ENCODE results near the gene ERBB4. TPM values are rescaled to one million over a fixed set of nuclear protein-coding genes. Genes with fewer than 3 reads are reported as not detected.

ERBB4 gene
- polyA plus RNA-seq, 4 donors: 0.04 to 0.13 TPM; not detected in 2

GRCh38 chr2:211349031-211349430 lies 1189.6 kb downstream of the ERBB4 start:
- DNase-seq (no peak), FAIRE-seq (no peak)

GRCh38 chr2:211347328-211347727 lies 1191.3 kb downstream of the ERBB4 start:
- Histone ChIP-seq H3K9me3 (ENCODE audit: control insufficient read depth in 2 of 2, insufficient read depth in 1 of 2, low read depth in 1 of 2, low read length in 1 of 2) (no peaks in the 10 kb centered on the region), H3K36me3 (ENCODE audit: control insufficient read depth in 3 of 3, insufficient read depth in 2 of 3, low read depth in 1 of 3, low read length in 3 of 3) (no peaks in the 10 kb centered on the region), H3K4me1 (ENCODE audit: control insufficient read depth in 3 of 3, insufficient read depth in 2 of 3, low read depth in 1 of 3, low read length in 2 of 3) (no peaks in the 10 kb centered on the region), H3K27me3 (ENCODE audit: control insufficient read depth in 3 of 3, insufficient read depth in 3 of 3, low read length in 3 of 3) (no peaks in the 10 kb centered on the region), H3K27ac (ENCODE audit: low read depth in 1 of 3, low read length in 2 of 3) (no peak overlapping the region), H3K4me3 (ENCODE audit: low read depth in 1 of 3, low read length in 3 of 3) (peak overlapping the region in 1 of 3 donors; percentile 9)
- DNase-seq: no peak
- 50 to 73% (median 60%) methylated on average over 6 of the region's 6 CpGs for WGBS, 3 donors
- no peak for FAIRE-seq

More at GRCh38 chr2:211349031-211349430, 1189.6 kb downstream of the ERBB4 start:
- Histone ChIP-seq H3K4me3 (ENCODE audit: low read depth in 1 of 3, low read length in 3 of 3) (no peak overlapping the region), H3K9me3 (ENCODE audit: control insufficient read depth in 2 of 2, insufficient read depth in 1 of 2, low read depth in 1 of 2, low read length in 1 of 2) (no peaks in the 10 kb centered on the region), H3K27ac (ENCODE audit: low read depth in 1 of 3, low read length in 2 of 3) (no peak overlapping the region), H3K27me3 (ENCODE audit: control insufficient read depth in 3 of 3, insufficient read depth in 3 of 3, low read length in 3 of 3) (no peaks in the 10 kb centered on the region), H3K36me3 (ENCODE audit: control insufficient read depth in 3 of 3, insufficient read depth in 2 of 3, low read depth in 1 of 3, low read length in 3 of 3) (no peaks in the 10 kb centered on the region), H3K4me1 (ENCODE audit: control insufficient read depth in 3 of 3, insufficient read depth in 2 of 3, low read depth in 1 of 3, low read length in 2 of 3) (no peaks in the 10 kb centered on the region)
- 60 to 69% (median 67%) methylated on average over 2 of the region's 2 CpGs for WGBS, 3 donors

- FAIRE-seq (no peak), DNase-seq (no peak)
- Histone ChIP-seq H3K27ac (ENCODE audit: low read depth in 1 of 3, low read length in 2 of 3) (no peak overlapping the region), H3K4me1 (ENCODE audit: control insufficient read depth in 3 of 3, insufficient read depth in 2 of 3, low read depth in 1 of 3, low read length in 2 of 3) (no peaks in the 10 kb centered on the region), H3K4me3 (ENCODE audit: low read depth in 1 of 3, low read length in 3 of 3) (no peak overlapping the region), H3K27me3 (ENCODE audit: control insufficient read depth in 3 of 3, insufficient read depth in 3 of 3, low read length in 3 of 3) (no peaks in the 10 kb centered on the region), H3K36me3 (ENCODE audit: control insufficient read depth in 3 of 3, insufficient read depth in 2 of 3, low read depth in 1 of 3, low read length in 3 of 3) (no peaks in the 10 kb centered on the region), H3K9me3 (ENCODE audit: control insufficient read depth in 2 of 2, insufficient read depth in 1 of 2, low read depth in 1 of 2, low read length in 1 of 2) (no peaks in the 10 kb centered on the region)
Measured at GRCh38 chr2:211344289-211344688, 1194.3 kb downstream of the ERBB4 start.

- no peak overlapping the region for H3K4me3 ChIP-seq (ENCODE audit: low read depth in 1 of 3, low read length in 3 of 3)
- DNase-seq (no peak), FAIRE-seq (no peak)
- H3K27me3 ChIP-seq (ENCODE audit: control insufficient read depth in 3 of 3, insufficient read depth in 3 of 3, low read length in 3 of 3): no peaks in the 10 kb centered on the region
- H3K36me3 ChIP-seq (ENCODE audit: control insufficient read depth in 3 of 3, insufficient read depth in 2 of 3, low read depth in 1 of 3, low read length in 3 of 3): no peaks in the 10 kb centered on the region
- no peaks in the 10 kb centered on the region for H3K9me3 ChIP-seq (ENCODE audit: control insufficient read depth in 2 of 2, insufficient read depth in 1 of 2, low read depth in 1 of 2, low read length in 1 of 2)
- no peaks in the 10 kb centered on the region for H3K4me1 ChIP-seq (ENCODE audit: control insufficient read depth in 3 of 3, insufficient read depth in 2 of 3, low read depth in 1 of 3, low read length in 2 of 3)
- 6 to 23% (median 19%) methylated on average over 1 of the region's 1 CpG for WGBS, 3 donors
- H3K27ac ChIP-seq (ENCODE audit: low read depth in 1 of 3, low read length in 2 of 3): no peak overlapping the region
Measured at GRCh38 chr2:211333377-211333776, 1205.2 kb downstream of the ERBB4 start.

GRCh38 chr2:211331736-211332135 lies 1206.9 kb downstream of the ERBB4 start:
- FAIRE-seq (no peak), DNase-seq (no peak)
- Histone ChIP-seq H3K4me1 (ENCODE audit: control insufficient read depth in 3 of 3, insufficient read depth in 2 of 3, low read depth in 1 of 3, low read length in 2 of 3) (no peaks in the 10 kb centered on the region), H3K27me3 (ENCODE audit: control insufficient read depth in 3 of 3, insufficient read depth in 3 of 3, low read length in 3 of 3) (no peaks in the 10 kb centered on the region), H3K27ac (ENCODE audit: low read depth in 1 of 3, low read length in 2 of 3) (no peak overlapping the region), H3K9me3 (ENCODE audit: control insufficient read depth in 2 of 2, insufficient read depth in 1 of 2, low read depth in 1 of 2, low read length in 1 of 2) (no peaks in the 10 kb centered on the region), H3K36me3 (ENCODE audit: control insufficient read depth in 3 of 3, insufficient read depth in 2 of 3, low read depth in 1 of 3, low read length in 3 of 3) (no peaks in the 10 kb centered on the region), H3K4me3 (ENCODE audit: low read depth in 1 of 3, low read length in 3 of 3) (no peak overlapping the region)
- 46 to 54% (median 52%) methylated on average over 2 of the region's 2 CpGs for WGBS, 3 donors

- Histone ChIP-seq H3K27me3 (ENCODE audit: control insufficient read depth in 3 of 3, insufficient read depth in 3 of 3, low read length in 3 of 3) (no peaks in the 10 kb centered on the region), H3K9me3 (ENCODE audit: control insufficient read depth in 2 of 2, insufficient read depth in 1 of 2, low read depth in 1 of 2, low read length in 1 of 2) (no peaks in the 10 kb centered on the region), H3K36me3 (ENCODE audit: control insufficient read depth in 3 of 3, insufficient read depth in 2 of 3, low read depth in 1 of 3, low read length in 3 of 3) (no peaks in the 10 kb centered on the region), H3K4me1 (ENCODE audit: control insufficient read depth in 3 of 3, insufficient read depth in 2 of 3, low read depth in 1 of 3, low read length in 2 of 3) (no peaks in the 10 kb centered on the region), H3K4me3 (ENCODE audit: low read depth in 1 of 3, low read length in 3 of 3) (no peak overlapping the region), H3K27ac (ENCODE audit: low read depth in 1 of 3, low read length in 2 of 3) (no peak overlapping the region)
- DNase-seq (no peak), FAIRE-seq (no peak)
- WGBS, 3 donors: 82 to 90% (median 88%) methylated on average over 10 of the region's 10 CpGs
Measured at GRCh38 chr2:211329882-211330281, 1208.7 kb downstream of the ERBB4 start.

GRCh38 chr2:211329421-211329820 lies 1209.2 kb downstream of the ERBB4 start:
- WGBS, 3 donors: 80 to 85% (median 82%) methylated on average over 4 of the region's 4 CpGs
- FAIRE-seq: no peak

GRCh38 chr2:211328126-211328525 lies 1210.5 kb downstream of the ERBB4 start:
- no peaks in the 10 kb centered on the region for H3K4me1 ChIP-seq (ENCODE audit: control insufficient read depth in 3 of 3, insufficient read depth in 2 of 3, low read depth in 1 of 3, low read length in 2 of 3)
- H3K4me3 ChIP-seq (ENCODE audit: low read depth in 1 of 3, low read length in 3 of 3): no peak overlapping the region
- no peaks in the 10 kb centered on the region for H3K36me3 ChIP-seq (ENCODE audit: control insufficient read depth in 3 of 3, insufficient read depth in 2 of 3, low read depth in 1 of 3, low read length in 3 of 3)
- H3K9me3 ChIP-seq (ENCODE audit: control insufficient read depth in 2 of 2, insufficient read depth in 1 of 2, low read depth in 1 of 2, low read length in 1 of 2): no peaks in the 10 kb centered on the region
- DNase-seq: no peak
- H3K27me3 ChIP-seq (ENCODE audit: control insufficient read depth in 3 of 3, insufficient read depth in 3 of 3, low read length in 3 of 3): no peaks in the 10 kb centered on the region
- FAIRE-seq: no peak
- no peak overlapping the region for H3K27ac ChIP-seq (ENCODE audit: low read depth in 1 of 3, low read length in 2 of 3)
- 67 to 80% (median 70%) methylated on average over 2 of the region's 2 CpGs for WGBS, 3 donors

More at GRCh38 chr2:211329421-211329820, 1209.2 kb downstream of the ERBB4 start:
- Histone ChIP-seq H3K27me3 (ENCODE audit: control insufficient read depth in 3 of 3, insufficient read depth in 3 of 3, low read length in 3 of 3) (no peaks in the 10 kb centered on the region), H3K36me3 (ENCODE audit: control insufficient read depth in 3 of 3, insufficient read depth in 2 of 3, low read depth in 1 of 3, low read length in 3 of 3) (no peaks in the 10 kb centered on the region), H3K9me3 (ENCODE audit: control insufficient read depth in 2 of 2, insufficient read depth in 1 of 2, low read depth in 1 of 2, low read length in 1 of 2) (no peaks in the 10 kb centered on the region), H3K4me1 (ENCODE audit: control insufficient read depth in 3 of 3, insufficient read depth in 2 of 3, low read depth in 1 of 3, low read length in 2 of 3) (no peaks in the 10 kb centered on the region), H3K4me3 (ENCODE audit: low read depth in 1 of 3, low read length in 3 of 3) (no peak overlapping the region), H3K27ac (ENCODE audit: low read depth in 1 of 3, low read length in 2 of 3) (no peak overlapping the region)
- no peak for DNase-seq
